ENCODE measurements around the gene CDK14.

Gene CDK14

DNA sequence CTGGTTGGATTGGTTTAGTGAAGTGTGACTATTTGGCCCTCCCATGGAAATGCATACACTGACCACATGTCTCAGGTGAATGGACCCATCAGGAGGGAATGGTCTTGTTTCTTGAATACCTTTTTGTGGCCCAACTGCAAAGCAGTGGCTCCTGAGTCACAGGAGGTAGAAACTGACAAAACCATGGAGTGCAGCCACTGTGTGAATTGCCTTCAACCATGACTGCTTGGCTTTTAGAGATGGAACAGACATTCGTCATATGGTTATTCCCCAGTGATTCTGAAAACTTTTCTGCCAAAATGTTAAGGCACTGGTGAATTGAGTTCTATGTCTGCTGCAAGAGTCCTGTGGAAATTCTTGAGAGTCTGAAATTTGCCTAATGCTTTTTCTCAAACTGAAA, 64.7 kb downstream of the CDK14 start:
- H3K4me3 ChIP-seq (ENCODE audit: extremely low read depth, insufficient read depth, low read length, poor library complexity, severe bottlenecking) = no peak overlapping the region
- H3K27ac ChIP-seq (ENCODE audit: low read depth, low read length, severe bottlenecking) = no peak overlapping the region
- H3K9me3 ChIP-seq (ENCODE audit: control insufficient read depth, low read length) = no peaks in the 10 kb centered on the region
- peaks cover 12% of the 10 kb centered on the region for H3K4me1 ChIP-seq (ENCODE audit: control insufficient read depth, insufficient read depth, low read length, poor library complexity, severe bottlenecking)
- no peaks in the 10 kb centered on the region for H3K36me3 ChIP-seq (ENCODE audit: control insufficient read depth, insufficient read depth, low read length)
- 100% methylated on average over 1 of the region's 1 CpG for WGBS, 2 experiments (ENCODE audit: insufficient coverage in 2 of 2)

DNA sequence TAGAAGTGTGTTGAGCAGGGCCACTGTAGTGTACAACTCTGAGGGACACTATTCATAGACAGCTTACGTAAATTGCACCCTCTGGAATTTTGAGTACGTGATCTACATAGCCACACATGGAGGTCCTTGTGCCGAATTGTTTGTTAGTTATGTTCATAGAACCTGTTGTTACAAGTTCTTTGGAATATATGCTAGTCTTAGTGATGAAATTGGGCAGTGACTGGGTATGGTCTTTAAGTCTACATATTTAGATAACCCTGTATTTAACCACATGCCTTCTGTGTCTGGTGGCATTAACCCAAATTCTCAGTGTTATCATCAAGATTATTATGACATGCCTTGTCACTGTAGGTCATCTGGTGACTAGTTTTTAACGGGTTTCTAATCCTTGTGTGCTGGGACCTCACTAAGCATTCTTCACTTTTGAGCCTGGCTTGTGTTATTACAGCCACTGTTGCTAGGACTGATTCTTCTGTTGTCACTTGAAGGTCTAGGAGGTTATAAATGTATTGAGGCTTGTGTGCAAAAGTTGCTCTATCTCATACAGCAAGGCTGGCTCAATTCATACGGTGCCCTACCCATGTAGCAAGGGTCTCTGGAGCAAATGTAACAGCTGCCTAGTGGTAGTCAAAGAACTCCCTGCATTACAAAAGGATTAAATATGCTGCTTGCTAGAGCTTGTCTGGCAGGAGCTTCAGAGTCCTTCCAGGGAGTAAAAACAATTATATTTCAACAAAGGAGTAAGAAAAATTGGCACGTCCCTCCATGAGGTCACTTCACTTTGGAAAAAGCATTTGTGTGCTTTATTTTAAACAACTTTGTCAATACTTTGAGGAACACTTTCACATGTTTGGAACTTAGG, 65.4 kb downstream of the CDK14 start:
- Histone ChIP-seq H3K4me3 (ENCODE audit: extremely low read depth, insufficient read depth, low read length, poor library complexity, severe bottlenecking) (no peak overlapping the region), H3K27ac (ENCODE audit: low read depth, low read length, severe bottlenecking) (peak overlapping the region; percentile 2), H3K36me3 (ENCODE audit: control insufficient read depth, insufficient read depth, low read length) (no peaks in the 10 kb centered on the region), H3K9me3 (ENCODE audit: control insufficient read depth, low read length) (no peaks in the 10 kb centered on the region), H3K4me1 (ENCODE audit: control insufficient read depth, insufficient read depth, low read length, poor library complexity, severe bottlenecking) (peaks cover 12% of the 10 kb centered on the region)
- WGBS, 2 experiments (ENCODE audit: insufficient coverage in 2 of 2) = 71 to 76% methylated on average over 4 to 5 of the region's 6 CpGs

DNA sequence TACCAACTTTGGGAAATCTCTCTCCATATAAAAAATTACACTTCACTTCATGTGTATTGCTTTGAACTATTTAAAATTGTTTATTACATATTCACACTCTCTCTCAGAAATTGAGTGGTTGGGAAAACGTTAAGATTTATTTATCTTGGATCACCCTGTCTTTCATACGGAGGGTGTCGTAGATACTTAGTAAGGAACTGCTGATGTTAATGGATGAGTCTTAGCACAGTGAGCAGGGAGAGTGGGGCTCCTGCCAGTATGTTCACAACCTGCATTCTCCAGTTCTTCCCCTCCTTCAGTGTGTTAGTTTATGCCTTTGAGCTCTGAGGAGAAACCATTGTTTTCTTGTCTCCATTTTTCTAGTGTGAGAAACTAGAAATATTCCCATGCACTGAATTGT, 67.1 kb downstream of the CDK14 start:
- no peak overlapping the region for H3K4me3 ChIP-seq (ENCODE audit: extremely low read depth, insufficient read depth, low read length, poor library complexity, severe bottlenecking)
- 80 to 100% methylated on average over 1 of the region's 3 CpGs for WGBS, 2 experiments (ENCODE audit: insufficient coverage in 2 of 2)
- no peak overlapping the region for H3K27ac ChIP-seq (ENCODE audit: low read depth, low read length, severe bottlenecking)

DNA sequence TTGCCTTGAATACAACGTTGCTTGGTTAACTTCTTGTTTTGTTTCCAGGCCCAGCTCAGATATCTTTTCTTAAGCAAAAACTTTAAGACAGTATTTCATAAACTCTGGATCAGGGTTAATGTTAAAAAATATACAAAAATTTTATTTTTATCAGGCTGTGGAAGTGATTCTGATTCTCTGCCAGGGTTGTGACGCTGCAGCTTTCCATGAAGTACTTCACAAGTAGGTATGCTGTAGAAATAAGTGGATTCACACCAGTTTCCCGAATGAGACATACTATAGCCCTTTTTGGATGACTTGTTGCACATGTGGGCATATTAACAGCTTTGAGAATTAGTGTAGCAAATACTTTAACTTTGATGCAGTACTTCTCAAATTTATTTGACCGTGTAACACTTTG, 70.1 kb downstream of the CDK14 start:
- Histone ChIP-seq H3K4me3 (ENCODE audit: extremely low read depth, insufficient read depth, low read length, poor library complexity, severe bottlenecking) (no peak overlapping the region), H3K4me1 (ENCODE audit: control insufficient read depth, insufficient read depth, low read length, poor library complexity, severe bottlenecking) (peaks cover 8% of the 10 kb centered on the region), H3K27ac (ENCODE audit: low read depth, low read length, severe bottlenecking) (no peak overlapping the region), H3K36me3 (ENCODE audit: control insufficient read depth, insufficient read depth, low read length) (no peaks in the 10 kb centered on the region), H3K9me3 (ENCODE audit: control insufficient read depth, low read length) (no peaks in the 10 kb centered on the region)
- 90 to 100% methylated on average over 1 to 3 of the region's 4 CpGs for WGBS, 2 experiments (ENCODE audit: insufficient coverage in 2 of 2)

More for the DNA sequence above, 67.1 kb downstream of the CDK14 start:
- H3K36me3 ChIP-seq (ENCODE audit: control insufficient read depth, insufficient read depth, low read length) = no peaks in the 10 kb centered on the region
- no peaks in the 10 kb centered on the region for H3K9me3 ChIP-seq (ENCODE audit: control insufficient read depth, low read length)
- H3K4me1 ChIP-seq (ENCODE audit: control insufficient read depth, insufficient read depth, low read length, poor library complexity, severe bottlenecking) = peaks cover 12% of the 10 kb centered on the region

DNA sequence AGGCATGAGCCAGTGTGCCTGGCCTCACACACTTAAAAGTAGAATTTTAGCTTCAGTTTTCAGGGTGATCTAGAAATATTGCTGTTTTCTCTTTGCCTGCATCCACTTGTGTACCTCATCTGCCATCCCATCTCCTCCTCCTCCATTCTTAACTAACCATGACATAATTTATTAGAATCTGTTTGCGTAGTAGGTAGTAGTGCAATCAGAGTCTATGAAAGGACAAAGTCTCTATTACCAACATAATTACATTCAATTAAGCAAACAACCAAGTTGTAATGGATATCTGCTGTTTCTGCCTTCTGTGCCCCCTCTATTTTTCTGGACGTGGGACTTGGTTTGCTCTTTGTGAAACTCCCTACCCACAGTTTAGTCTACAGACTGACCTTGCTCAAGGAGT, 72.9 kb downstream of the CDK14 start:
- H3K9me3 ChIP-seq (ENCODE audit: control insufficient read depth, low read length) = no peaks in the 10 kb centered on the region
- WGBS, 2 experiments (ENCODE audit: insufficient coverage in 2 of 2) = 0% methylated on average over 1 of the region's 2 CpGs; no CpG with 5 or more reads in 1 of the 2 experiments
- no peaks in the 10 kb centered on the region for H3K4me1 ChIP-seq (ENCODE audit: control insufficient read depth, insufficient read depth, low read length, poor library complexity, severe bottlenecking)
- no peak overlapping the region for H3K27ac ChIP-seq (ENCODE audit: low read depth, low read length, severe bottlenecking)
- H3K36me3 ChIP-seq (ENCODE audit: control insufficient read depth, insufficient read depth, low read length) = no peaks in the 10 kb centered on the region
- no peak overlapping the region for H3K4me3 ChIP-seq (ENCODE audit: extremely low read depth, insufficient read depth, low read length, poor library complexity, severe bottlenecking)

DNA sequence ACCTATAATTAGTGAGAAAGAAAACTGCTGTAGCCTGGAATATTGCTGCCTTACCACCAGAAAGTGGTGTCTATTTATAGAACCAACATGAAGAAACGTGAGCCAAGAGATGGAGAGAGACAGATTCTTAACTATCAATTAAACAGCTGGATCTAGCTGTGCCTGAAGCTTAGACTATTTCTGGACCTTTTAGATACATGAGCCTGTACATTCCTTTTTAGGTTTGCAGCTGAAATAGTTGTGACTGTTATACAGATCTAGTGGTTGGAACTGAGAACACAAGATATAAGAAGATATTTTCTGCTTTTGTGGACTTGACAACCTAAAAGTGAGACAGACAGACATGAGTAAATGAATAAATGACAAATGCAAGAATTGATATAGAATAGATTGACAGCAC, 73.4 kb downstream of the CDK14 start:
- H3K4me3 ChIP-seq (ENCODE audit: extremely low read depth, insufficient read depth, low read length, poor library complexity, severe bottlenecking) = no peak overlapping the region
- 80 to 100% methylated on average over 1 of the region's 1 CpG for WGBS, 2 experiments (ENCODE audit: insufficient coverage in 2 of 2)

GRCh38 chr7:90671571-90671970, 75.5 kb downstream of the CDK14 start:
- Histone ChIP-seq H3K4me3 (ENCODE audit: extremely low read depth, insufficient read depth, low read length, poor library complexity, severe bottlenecking) (no peak overlapping the region), H3K4me1 (ENCODE audit: control insufficient read depth, insufficient read depth, low read length, poor library complexity, severe bottlenecking) (no peaks in the 10 kb centered on the region), H3K36me3 (ENCODE audit: control insufficient read depth, insufficient read depth, low read length) (no peaks in the 10 kb centered on the region), H3K27ac (ENCODE audit: low read depth, low read length, severe bottlenecking) (no peak overlapping the region), H3K9me3 (ENCODE audit: control insufficient read depth, low read length) (no peaks in the 10 kb centered on the region)
- 90 to 100% methylated on average over 1 of the region's 2 CpGs for WGBS, 2 experiments (ENCODE audit: insufficient coverage in 2 of 2)

More for the DNA sequence above, 73.4 kb downstream of the CDK14 start:
- Histone ChIP-seq H3K9me3 (ENCODE audit: control insufficient read depth, low read length) (no peaks in the 10 kb centered on the region), H3K36me3 (ENCODE audit: control insufficient read depth, insufficient read depth, low read length) (no peaks in the 10 kb centered on the region), H3K27ac (ENCODE audit: low read depth, low read length, severe bottlenecking) (no peak overlapping the region), H3K4me1 (ENCODE audit: control insufficient read depth, insufficient read depth, low read length, poor library complexity, severe bottlenecking) (no peaks in the 10 kb centered on the region)

DNA sequence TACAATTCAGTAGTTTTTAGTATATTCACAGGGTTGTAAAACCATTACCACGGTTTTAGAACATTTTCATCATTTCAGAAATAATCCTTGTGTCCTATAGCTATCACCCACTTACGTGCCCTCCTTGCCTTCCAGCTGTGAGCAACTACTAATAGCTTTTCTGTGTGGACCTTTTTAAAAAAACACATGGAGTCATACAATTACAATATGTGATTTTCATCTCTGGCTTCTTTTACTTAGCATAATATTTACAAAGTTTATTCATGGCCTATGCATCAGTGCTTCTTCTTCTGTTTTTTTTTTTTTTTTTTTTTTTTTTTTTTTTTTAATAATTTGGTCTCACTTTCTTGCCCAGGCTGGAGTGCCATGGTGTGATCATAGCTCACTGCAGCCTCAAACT, 76.1 kb downstream of the CDK14 start:
- whole genome bisulfite sequencing, 2 experiments (ENCODE audit: insufficient coverage in 2 of 2) = 100% methylated on average over 2 of the region's 2 CpGs; no CpG with 5 or more reads in 1 of the 2 experiments
- Histone ChIP-seq H3K9me3 (ENCODE audit: control insufficient read depth, low read length) (no peaks in the 10 kb centered on the region), H3K4me1 (ENCODE audit: control insufficient read depth, insufficient read depth, low read length, poor library complexity, severe bottlenecking) (peaks cover 2% of the 10 kb centered on the region), H3K27ac (ENCODE audit: low read depth, low read length, severe bottlenecking) (no peak overlapping the region), H3K36me3 (ENCODE audit: control insufficient read depth, insufficient read depth, low read length) (no peaks in the 10 kb centered on the region), H3K4me3 (ENCODE audit: extremely low read depth, insufficient read depth, low read length, poor library complexity, severe bottlenecking) (no peak overlapping the region)

DNA sequence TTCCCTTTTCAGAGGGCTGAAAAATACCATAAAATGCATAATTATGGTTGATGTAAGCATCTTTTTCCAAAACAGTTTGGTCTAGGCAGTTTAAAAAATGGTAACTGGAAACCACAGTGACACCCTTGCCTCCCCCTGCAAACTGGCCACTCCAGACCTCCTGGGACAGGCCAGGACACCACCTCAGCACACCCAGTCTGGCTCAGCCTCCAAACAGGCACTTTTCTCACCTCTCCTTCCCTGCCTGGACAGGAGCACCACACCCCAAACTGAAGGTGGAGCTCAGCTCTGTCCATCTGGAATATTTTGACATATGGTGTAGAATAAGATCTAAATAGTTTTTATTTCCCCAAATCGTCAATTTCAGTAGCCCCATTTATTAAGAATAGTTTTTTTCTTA, 78.5 kb downstream of the CDK14 start:
- no peak overlapping the region for H3K4me3 ChIP-seq (ENCODE audit: extremely low read depth, insufficient read depth, low read length, poor library complexity, severe bottlenecking)
- WGBS, 2 experiments (ENCODE audit: insufficient coverage in 2 of 2) = no CpG with 5 or more reads among the region's 1 CpG
- H3K4me1 ChIP-seq (ENCODE audit: control insufficient read depth, insufficient read depth, low read length, poor library complexity, severe bottlenecking) = peaks cover 21% of the 10 kb centered on the region
- no peaks in the 10 kb centered on the region for H3K9me3 ChIP-seq (ENCODE audit: control insufficient read depth, low read length)
- H3K27ac ChIP-seq (ENCODE audit: low read depth, low read length, severe bottlenecking) = no peak overlapping the region
- H3K36me3 ChIP-seq (ENCODE audit: control insufficient read depth, insufficient read depth, low read length) = no peaks in the 10 kb centered on the region

DNA sequence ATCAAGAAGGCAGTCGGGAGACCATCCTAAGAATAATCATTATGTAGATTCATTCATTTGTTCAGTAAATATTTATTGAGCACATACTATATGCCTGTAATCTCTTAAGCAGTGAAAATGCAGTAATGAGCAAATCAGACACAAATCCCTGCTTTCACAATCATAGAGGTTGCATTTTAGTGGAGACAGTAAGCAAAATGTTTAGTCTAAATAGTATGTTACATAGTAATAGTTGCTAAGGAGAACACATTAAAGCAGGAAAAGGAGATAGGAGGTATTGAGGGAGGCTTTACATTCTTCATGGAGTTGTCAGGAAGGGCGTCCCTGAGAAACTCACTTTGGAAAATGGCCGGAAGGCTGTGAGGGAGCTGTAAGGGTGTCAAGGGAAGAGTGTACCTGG, 79.9 kb downstream of the CDK14 start:
- no peak overlapping the region for H3K4me3 ChIP-seq (ENCODE audit: extremely low read depth, insufficient read depth, low read length, poor library complexity, severe bottlenecking)
- H3K27ac ChIP-seq (ENCODE audit: low read depth, low read length, severe bottlenecking) = no peak overlapping the region
- H3K36me3 ChIP-seq (ENCODE audit: control insufficient read depth, insufficient read depth, low read length) = no peaks in the 10 kb centered on the region
- WGBS, 2 experiments (ENCODE audit: insufficient coverage in 2 of 2) = 92 to 100% methylated on average over 2 of the region's 3 CpGs
- H3K9me3 ChIP-seq (ENCODE audit: control insufficient read depth, low read length) = no peaks in the 10 kb centered on the region
- peaks cover 21% of the 10 kb centered on the region for H3K4me1 ChIP-seq (ENCODE audit: control insufficient read depth, insufficient read depth, low read length, poor library complexity, severe bottlenecking)

Data from mesodermal cell (in vitro differentiated cells).